A204.1 (cell line): Measurements from ENCODE around the gene LGMN.
"Not testable (repeated sequence)": the region's sequence is repeated elsewhere in the genome, so short reads cannot be mapped to it uniquely, and the experiment has no call there.

Experiments used
- FAIRE-seq: peaks from 2 replicates; lab custom pipeline; 2012; peaks lifted over from hg19 to GRCh38; lab: Jason Lieb, UNC

The LGMN gene

GRCh38 chr14:92694807-92695206 is 53.6 kb downstream of the LGMN start:
- FAIRE-seq, result no peak

GRCh38 chr14:92693998-92694795 is 54.2 kb downstream of the LGMN start:
- no peak for FAIRE-seq

GRCh38 chr14:92692822-92693226 is 55.6 kb downstream of the LGMN start:
- FAIRE-seq, result no peak

GRCh38 chr14:92690171-92691011 is 58.0 kb downstream of the LGMN start:
- no peak for FAIRE-seq

- FAIRE-seq, result no peak
These were observed 59.7 kb downstream of the LGMN start for GRCh38 chr14:92688434-92689375.

- no peak for FAIRE-seq
These were observed 60.6 kb downstream of the LGMN start for GRCh38 chr14:92687681-92688433.

DNA sequence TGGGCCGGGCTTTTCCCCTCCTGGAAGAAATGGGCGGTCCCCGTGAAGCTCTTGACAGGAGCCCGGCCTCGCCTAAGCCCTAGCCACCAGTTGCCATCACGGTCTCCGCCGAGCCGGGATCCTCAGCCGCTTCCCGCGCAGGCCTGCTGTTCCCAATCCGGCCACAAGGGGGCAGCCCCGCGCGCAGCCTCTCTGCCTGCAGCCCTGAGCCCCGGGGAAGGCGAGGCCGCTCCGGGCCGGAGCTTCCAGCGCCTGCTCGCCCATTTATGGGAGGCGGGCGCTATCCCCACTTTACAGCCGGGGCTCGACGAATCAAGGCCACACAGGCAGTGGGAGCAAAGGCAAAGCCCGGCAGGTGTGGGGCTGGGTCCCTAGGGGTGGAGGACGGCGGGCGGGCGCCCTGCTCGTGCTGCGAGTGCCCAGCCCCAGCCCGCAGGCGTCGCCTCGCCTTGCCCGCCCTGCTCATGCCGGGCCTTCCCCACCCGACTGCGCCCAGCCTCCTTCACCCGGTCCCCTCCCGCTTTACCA is 61.5 kb downstream of the LGMN start:
- no peak for FAIRE-seq

GRCh38 chr14:92686411-92686899 is 62.0 kb downstream of the LGMN start:
- no peak for FAIRE-seq

DNA sequence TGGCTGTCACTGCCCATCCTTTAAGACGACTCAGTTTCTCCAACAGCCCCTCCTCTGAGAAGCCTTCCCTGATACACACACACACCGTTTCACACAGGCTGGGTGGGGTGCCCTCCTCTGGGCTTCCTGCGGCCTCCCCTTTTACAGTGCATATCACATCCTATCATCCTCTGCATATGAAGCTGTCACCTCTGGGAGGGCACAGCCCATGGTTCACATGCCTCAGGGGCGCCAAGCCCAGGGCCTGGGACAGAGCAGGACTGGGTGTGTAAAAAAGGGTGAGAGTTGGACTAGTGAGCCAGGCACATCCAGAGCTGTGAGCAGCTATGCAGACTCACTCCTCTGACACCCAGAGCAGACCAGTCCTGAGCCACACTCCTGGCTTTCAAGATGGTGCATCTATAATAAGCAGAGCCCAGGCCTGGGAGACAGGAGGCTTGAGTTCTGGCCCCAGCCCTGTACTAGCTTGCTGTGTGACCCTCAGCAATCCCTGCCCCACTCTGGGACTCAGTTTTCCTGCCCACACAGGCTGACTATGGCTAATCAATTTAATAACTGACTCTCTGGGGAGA is 62.6 kb downstream of the LGMN start:
- no peak for FAIRE-seq

- FAIRE-seq, result no peak
These were observed 63.4 kb downstream of the LGMN start for GRCh38 chr14:92684801-92685560.

DNA sequence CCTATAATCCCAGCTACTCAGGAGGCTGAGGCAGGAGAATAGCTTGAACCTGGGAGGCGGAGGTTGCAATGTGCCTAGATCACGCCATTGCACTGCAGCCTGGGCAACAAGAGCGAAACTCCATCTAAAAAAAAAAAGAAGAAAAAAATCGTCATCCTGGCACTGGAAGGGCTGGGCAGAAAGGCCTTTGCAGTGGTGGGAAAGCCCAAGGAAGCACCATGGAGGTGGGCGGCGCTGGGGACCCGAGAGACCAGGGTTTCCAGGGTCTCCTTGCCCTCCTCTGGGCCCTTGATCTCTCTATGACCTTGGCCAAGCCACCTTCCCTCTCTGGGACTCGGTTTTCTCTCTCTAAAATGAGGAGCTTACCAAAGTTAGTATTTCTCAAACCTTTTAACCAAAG is 65.4 kb downstream of the LGMN start:
- FAIRE-seq, result no peak

DNA sequence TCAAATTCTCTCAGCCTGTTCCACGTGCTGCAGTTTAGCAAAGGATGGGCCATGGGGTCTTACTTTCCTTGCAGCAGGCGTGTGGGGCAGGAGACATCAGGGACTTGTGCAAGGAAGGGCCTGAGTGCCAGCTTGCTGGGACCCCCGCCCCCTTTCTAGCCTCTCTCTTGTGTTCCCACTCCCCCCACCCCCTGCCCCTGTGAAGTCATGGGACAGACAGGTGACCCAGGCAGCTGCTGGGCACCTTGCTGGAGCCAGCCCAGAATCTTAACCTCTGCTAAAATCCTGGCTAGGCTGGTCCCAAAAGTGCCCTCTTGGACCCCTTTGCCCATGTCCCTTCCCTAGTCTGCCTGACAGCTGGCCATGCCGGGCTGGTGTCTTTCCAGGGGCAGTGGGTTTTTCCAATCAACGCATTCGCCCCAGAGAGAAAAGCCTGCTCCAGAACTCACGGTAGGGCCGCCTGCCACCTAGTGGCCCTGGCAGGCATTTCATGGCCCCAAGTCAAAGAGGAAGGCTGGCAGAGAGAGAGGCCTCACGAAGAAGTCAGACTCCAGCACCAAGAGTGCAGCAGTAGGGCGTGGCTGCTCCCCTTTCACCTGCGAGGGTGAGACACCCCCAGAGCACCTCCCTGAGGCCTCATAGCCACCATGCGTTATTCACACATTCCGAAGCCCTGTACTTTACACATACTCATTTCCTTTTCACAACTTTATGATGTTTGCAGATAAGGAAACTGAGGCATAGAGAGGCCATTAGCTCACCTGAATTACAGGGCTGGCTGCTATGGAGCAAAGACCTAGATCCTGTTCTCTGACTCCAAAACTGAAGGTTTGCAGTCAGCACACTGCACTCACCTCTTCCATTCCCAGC is 67.4 kb downstream of the LGMN start:
- FAIRE-seq, result no peak

DNA sequence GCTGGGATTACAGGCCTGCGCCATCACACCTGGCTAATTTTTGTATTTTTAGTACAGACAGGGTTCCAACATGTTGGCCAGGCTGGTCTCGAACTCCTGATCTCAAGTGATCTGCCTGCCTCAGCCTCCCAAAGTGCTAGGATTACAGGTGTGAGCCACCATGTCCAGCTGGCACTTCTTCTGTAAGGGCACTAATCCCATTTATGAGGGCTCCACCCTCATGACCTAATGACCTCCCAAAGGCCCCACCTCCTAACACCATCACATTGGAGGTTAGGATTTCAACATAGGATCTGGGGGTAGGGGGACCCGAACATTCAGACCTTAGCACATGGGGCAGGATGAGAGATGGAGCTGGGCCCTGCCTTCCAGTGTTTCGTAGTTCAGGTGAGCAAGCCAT is 68.1 kb downstream of the LGMN start:
- not testable (repeated sequence) for FAIRE-seq

GRCh38 chr14:92679246-92679645 is 69.2 kb downstream of the LGMN start:
- FAIRE-seq, result no peak

- FAIRE-seq, result no peak
These were observed 69.7 kb downstream of the LGMN start for GRCh38 chr14:92678766-92679165.

DNA sequence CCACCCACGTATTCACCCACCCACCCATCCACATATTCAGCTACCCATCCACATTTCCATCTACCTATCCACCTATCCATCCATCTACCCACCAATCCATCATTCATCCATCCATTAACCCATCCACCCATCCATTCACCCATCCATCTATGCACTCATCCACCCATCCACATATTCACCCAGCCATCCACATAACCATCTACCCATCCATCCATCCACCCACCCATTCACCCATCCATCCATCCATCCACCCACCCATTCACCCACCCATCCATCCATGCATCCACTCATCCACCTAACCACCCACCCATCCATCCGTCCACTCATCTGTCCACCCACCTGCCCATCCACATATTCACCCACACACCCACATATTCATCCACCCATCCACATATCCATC is 70.5 kb downstream of the LGMN start:
- no peak for FAIRE-seq

GRCh38 chr14:92677087-92677668 is 71.2 kb downstream of the LGMN start:
- FAIRE-seq, result no peak

GRCh38 chr14:92676403-92677086 is 71.9 kb downstream of the LGMN start:
- no peak for FAIRE-seq
